K562 (cell line): ENCODE data around the gene WDR72.

Experiments
- CTCF ChIP-seq, 3 experiments: IDR thresholded peaks in 2 of 3; conservative IDR thresholded peaks in 1 of 3; 2 replicates each; pipeline ENCODE4 v1.5.1; 2011 to 2012; ENCODE audit warnings: low read length in 3 of 3, mild to moderate bottlenecking in 3 of 3, control low read depth in 2 of 3, improper control_type of control experiment in 1 of 3, inconsistent platforms in 1 of 3, low read depth in 1 of 3, mixed read lengths in 1 of 3, moderate library complexity in 1 of 3; ENCODE audit not compliant: insufficient read depth in 2 of 3
- GABPB1 ChIP-seq: sonication (generic); formaldehyde crosslinking; IDR thresholded peaks from 2 replicates; pipeline ENCODE4 v1.8.0; 2022; ENCODE audit warnings: mild to moderate bottlenecking, missing genetic modification reagents
- NRF1 ChIP-seq, 2 experiments: fragments of 450-650 bp; IDR thresholded peaks in 1 of 2; conservative IDR thresholded peaks in 1 of 2; 2 replicates each; pipeline ENCODE4 v1.6.1; 2014; ENCODE audit warnings: mild to moderate bottlenecking in 2 of 2
- POLR2A ChIP-seq: fragments of 450-650 bp; conservative IDR thresholded peaks from 2 replicates; pipeline ENCODE4 v1.6.1; 2016
- REST ChIP-seq, 2 experiments: fragments of 450-650 bp; formaldehyde crosslinking in 1 of 2; IDR thresholded peaks; 2 replicates each; pipeline versions ENCODE4 v1.4.0 to v1.6.1; 2014 to 2020; ENCODE audit warnings: mild to moderate bottlenecking in 2 of 2, borderline replicate concordance in 1 of 2, low read depth in 1 of 2
- ZBTB2 ChIP-seq: fragments of 450-650 bp; IDR thresholded peaks from 2 replicates; pipeline ENCODE4 v1.6.1; 2016; ENCODE audit warnings: antibody characterized with exemption
- ZBTB40 ChIP-seq, 2 experiments: fragments of 450-650 bp in 1 of 2; sonication (generic) in 1 of 2; formaldehyde crosslinking in 1 of 2; IDR thresholded peaks; 2 replicates each; pipeline versions ENCODE4 v1.7.1 to v1.9.0; 2016 to 2022; ENCODE audit warnings: inconsistent platforms in 1 of 2, mild to moderate bottlenecking in 1 of 2, missing genetic modification reagents in 1 of 2
- ZNF561 ChIP-seq: fragments of 450-650 bp; formaldehyde crosslinking; conservative IDR thresholded peaks from 2 replicates; pipeline ENCODE4 v1.4.0; 2020; ENCODE audit warnings: mild to moderate bottlenecking, moderate library complexity

- TF ChIP-seq ZBTB40 (IDR thresholded peaks at IDR 0.05): no peak
- no peak for TF ChIP-seq ZBTB40 (CRISPR knock-in tag; IDR thresholded peaks at IDR 0.05)
- TF ChIP-seq GABPB1 (CRISPR knock-in tag): no peak
- no peak for TF ChIP-seq POLR2A
- no peak for TF ChIP-seq ZNF561
- TF ChIP-seq ZBTB2: no peak
- no peak for TF ChIP-seq NRF1 (conservative IDR thresholded peaks at IDR 0.05 in 1 of 2, IDR thresholded peaks at IDR 0.05 in 1 of 2)
- no peak for TF ChIP-seq REST (IDR thresholded peaks at IDR 0.05; ENCODE audit: borderline replicate concordance)
- TF ChIP-seq REST (CRISPR knock-in tag; IDR thresholded peaks at IDR 0.05; ENCODE audit: low read depth): no peak
- no peak for TF ChIP-seq CTCF (IDR thresholded peaks at IDR 0.05 in 2 of 3, conservative IDR thresholded peaks at IDR 0.05 in 1 of 3; ENCODE audit: insufficient read depth in 2 of 3, low read depth in 1 of 3, low read length in 3 of 3)
These were observed 48.0 kb upstream of the WDR72 start for GRCh38 chr15:53807501-53807900.
